NCI-H2107 (cell line): ENCODE results near the gene PROK1.
"Not testable (repeated sequence)": the region's sequence is repeated elsewhere in the genome, so short reads cannot be mapped to it uniquely, and the experiment has no call there.

Experiments
- DNase-seq: peaks from one replicate; lab custom pipeline; 2025; lab: John Stamatoyannopoulos, UW

The PROK1 gene

DNA sequence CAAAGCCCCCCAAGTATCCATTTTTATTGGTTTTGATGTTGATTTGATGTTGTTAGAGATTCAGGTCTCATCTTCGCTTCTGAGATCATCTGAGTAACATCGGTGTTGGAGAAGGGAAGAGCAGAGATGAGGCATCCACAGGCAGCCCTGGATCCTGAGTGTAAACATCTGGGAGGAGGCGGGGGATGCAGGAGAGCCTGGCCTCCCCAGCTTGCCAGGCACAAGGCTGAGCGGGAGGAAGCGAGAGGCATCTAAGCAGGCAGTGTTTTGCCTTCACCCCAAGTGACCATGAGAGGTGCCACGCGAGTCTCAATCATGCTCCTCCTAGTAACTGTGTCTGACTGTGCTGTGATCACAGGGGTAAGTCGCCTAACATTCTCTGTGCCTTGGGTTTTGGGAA lies at the start of gene PROK1:
Gene PROK1, plus strand, starts transcription at position 221 of the 400 bp plus-strand sequence. Its CDS starts 68 bp downstream, at position 289.
- no peak for DNase-seq

GRCh38 chr1:110403805-110404204 lies 47.1 kb upstream of the PROK1 start:
- no peak for DNase-seq

DNA sequence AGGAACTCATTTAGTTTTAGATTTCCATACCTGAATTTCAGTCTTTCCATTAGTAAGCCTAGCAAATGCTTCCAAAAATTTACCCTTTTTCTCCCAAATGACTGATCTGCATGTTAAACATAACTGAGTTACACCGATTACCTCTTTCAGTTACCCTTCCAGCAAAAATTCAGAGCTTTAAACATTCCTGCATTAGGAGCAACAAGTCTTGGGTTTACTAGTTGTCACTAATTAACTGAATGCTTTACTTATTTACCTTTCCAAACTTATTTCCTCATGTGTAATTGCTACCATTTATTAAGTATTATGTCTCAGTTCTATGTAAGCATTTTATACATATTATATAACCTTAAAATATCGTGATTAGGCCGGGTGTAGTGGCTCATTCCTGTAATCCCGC lies 46.5 kb upstream of the PROK1 start:
- no peak for DNase-seq

GRCh38 chr1:110406407-110406806 lies 44.5 kb upstream of the PROK1 start:
- DNase-seq = not testable (repeated sequence)

- peak; percentile 85 for DNase-seq
These were observed 43.4 kb upstream of the PROK1 start, which contains the start of gene LAMTOR5 for GRCh38 chr1:110407260-110408210. Gene LAMTOR5, minus strand, starts transcription at chr1:110407694. Its CDS starts 74 bp downstream, at chr1:110407620.

DNA sequence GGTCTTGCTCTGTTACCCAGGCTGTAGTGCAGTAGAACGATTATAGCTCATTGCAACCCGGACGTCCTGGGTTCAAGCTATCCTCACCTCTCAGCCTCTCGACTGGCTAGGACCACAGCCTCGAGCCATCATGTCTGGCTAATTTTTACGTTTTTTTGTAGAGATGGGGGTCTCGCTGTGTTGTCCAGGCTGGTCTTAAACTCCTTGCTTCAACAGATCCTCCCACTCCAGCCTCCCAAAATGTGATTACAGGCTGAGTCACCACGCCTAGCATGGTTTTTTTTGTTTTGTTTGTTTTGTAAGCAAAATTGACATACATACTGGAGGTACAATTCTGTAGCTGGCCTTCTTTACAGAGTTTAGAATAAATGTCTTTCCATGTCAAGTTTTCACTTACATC lies 42.5 kb upstream of the PROK1 start:
- no peak for DNase-seq

DNA sequence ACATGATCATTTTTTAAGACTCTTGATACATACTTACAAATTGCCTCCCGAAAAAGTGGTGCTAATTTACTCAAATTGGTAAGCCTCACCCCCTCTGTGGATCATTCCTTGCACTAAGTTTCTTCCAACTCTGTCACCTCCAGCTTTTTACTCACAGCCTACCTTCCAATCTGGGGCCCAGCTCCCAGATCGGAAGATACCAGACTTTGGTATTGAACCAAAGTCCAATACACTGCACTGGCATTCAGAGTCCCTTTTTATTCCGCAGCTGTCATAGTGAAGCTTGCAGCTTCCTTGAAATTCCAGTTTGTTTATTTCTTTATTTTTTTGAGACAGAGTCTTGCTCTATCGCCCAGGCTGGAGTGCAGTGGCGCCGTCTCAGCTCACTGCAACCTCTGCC lies 41.6 kb upstream of the PROK1 start:
- no peak for DNase-seq

DNA sequence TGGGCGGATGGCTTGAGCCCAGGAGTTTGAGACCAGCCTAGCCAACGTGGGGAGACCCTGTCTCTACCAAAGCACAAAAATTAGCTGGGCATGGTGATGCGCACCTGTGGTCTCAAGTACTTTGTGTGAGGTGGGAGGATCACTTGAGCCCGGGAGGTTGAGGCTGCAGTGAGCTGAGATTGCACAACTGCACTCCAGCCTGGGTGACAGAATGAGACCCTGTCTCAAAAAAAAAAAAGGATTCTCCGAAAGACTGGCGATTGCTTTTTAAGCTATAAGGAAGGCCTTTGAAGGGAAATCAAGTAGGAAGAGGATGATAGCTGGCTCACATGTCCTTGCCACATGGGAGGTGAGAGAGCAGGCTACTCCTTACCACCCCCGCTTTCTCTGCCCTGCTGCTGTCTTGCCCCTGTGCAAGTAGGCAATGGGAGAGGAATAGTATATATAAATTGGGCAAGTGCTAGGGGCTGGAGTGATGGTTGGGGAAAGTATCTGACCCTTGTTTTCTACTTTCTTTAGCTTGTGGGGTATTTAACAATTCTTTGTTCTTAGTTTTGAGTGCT lies 39.7 kb upstream of the PROK1 start:
- DNase-seq = no peak

DNA sequence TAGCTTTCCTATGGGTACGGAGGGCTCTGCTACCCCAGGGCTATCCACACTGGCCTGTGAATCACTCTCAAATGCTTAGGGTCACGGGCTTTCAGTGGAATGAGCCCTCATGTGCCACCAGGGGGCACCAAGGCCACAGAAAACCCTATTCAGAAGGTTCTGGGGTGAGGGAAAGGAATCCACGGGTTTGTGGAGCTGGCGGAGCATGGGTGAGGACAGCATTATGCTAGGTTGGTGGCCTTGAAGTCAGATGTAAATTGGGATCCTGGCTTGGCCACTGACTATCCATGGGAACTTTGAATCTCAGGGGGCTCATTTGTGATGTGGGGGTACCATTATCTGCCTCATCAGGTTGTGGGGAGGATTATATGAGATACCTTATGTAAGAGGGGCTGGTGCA lies 38.4 kb upstream of the PROK1 start:
- DNase-seq = peak; percentile 62

GRCh38 chr1:110413045-110413444 lies 37.9 kb upstream of the PROK1 start:
- DNase-seq = not testable (repeated sequence)

- DNase-seq = no peak
These were observed 32.2 kb upstream of the PROK1 start for GRCh38 chr1:110418729-110419128.

DNA sequence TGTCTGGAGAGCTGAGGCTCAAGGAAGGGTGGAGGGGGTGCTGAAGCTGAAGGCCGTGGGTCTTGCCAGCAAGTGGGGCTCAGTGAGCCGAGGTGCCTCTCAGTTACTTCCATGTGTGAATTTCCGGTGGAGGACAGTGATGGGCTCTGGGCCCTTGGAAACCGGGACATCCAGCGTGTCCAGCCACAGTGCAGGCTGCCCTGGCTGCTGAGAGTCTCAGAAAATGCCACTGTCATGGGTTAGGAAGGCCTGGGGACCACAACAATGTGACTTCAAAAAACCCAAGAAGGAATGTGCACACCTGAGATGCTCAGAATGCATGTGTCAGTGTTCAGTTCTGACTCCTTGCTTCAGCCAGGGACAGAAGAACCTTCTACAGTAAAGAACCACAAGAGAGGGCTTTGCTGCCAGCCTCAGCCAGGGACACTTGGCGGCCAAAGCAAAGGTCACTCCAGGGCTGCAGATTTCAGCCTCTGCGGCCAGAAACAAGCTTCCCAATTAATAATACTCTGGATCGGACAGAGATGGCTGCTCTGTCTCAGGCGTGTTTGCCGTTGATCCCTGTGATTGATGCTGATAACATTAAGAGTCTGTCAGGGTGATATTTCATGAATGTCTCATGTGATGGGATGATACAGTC lies 30.8 kb upstream of the PROK1 start:
- no peak for DNase-seq

GRCh38 chr1:110420874-110421793 lies 29.8 kb upstream of the PROK1 start:
- no peak for DNase-seq

DNA sequence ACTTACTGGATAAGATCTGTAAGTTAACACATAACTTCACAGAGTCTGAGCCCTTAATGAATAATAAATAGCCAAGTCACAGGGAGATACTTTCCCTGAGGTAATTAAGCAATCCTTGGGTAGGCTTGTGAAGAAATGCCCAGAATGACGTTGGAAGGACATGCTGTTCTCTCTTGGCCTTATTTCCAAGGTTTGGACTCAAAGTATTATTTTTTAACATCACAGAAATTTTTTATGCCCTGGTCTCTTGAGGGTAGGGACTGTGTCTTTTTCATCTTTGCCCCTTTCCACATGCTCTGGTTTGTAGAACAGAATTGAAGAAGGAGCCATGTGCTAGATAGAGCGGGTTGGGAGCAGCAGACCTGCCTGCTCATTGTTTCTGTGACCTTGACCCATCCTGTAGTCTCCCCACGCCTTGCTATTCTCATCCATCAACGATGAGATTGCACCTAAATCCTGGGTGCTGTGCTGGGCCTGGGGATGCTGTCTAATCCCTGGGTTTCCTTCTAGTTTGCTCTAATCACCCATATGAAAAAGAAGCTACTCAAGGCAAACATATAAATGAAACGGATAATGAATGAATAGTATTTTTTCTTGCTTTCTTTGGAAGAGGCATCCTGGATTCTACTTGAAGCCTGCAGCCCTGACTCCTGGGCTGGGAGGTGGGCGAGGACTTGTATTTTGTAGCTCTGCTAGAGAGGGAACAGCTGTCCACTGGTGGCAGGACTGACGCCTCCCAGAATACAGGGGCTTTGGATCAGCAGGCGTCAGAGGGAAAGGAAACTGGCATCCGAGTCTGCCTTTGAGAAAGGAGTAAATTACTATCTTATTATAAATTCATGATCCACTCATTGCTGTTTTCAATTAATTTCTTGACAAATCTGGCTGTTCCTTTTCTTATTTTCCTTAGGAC lies 26.0 kb upstream of the PROK1 start:
- DNase-seq = no peak

DNA sequence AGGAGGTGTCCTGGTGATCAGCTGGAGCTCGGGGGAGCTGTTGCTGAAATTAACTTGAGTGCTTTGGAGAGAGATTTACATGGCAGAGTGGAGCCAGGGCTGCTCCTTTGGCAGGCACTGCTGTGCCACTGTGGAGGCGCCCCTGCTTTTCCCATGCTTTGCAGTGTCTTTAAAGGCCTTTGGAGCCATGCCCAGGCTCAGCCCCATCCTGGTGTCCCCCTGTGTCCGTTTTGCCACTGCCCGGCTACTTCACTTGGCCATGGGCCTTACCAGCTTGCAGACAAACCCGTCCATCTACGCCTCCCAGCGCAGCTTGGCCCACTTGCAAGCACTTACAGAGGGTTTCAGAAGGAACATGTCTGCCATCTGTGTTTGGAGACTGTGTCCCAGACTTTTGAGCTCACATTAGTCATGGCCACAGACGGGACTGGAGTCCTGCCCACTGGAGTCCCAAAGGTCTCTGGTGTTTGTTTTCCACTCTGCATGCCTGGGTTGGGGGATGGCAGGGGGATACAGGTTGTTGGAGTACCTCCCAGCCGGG lies 25.3 kb upstream of the PROK1 start:
- DNase-seq = no peak

GRCh38 chr1:110426854-110427253 lies 24.1 kb upstream of the PROK1 start:
- DNase-seq = no peak

- no peak for DNase-seq
These were observed 22.0 kb upstream of the PROK1 start for GRCh38 chr1:110428946-110429345.

- no peak for DNase-seq
These were observed 20.6 kb upstream of the PROK1 start for GRCh38 chr1:110430366-110430765.

DNA sequence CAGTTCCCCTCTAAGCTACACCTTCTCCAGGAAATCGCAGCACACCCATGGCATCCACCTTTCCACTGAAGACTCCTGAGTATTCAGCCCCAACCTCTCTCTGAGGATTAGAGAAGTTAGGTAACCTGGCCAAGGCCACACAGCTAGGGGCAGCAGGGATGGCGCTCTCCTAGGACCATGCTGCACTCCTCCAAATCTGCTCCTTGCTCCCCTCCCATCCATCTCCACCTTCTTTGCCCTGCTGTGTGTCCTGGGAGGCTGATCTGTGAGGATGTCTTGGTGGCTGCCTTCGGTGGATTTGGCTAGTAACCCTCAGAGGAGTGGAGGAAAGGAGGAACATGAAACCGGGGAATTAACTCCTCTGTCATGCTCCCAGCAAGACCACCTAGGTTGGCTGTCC lies 20.0 kb upstream of the PROK1 start:
- DNase-seq = no peak

DNA sequence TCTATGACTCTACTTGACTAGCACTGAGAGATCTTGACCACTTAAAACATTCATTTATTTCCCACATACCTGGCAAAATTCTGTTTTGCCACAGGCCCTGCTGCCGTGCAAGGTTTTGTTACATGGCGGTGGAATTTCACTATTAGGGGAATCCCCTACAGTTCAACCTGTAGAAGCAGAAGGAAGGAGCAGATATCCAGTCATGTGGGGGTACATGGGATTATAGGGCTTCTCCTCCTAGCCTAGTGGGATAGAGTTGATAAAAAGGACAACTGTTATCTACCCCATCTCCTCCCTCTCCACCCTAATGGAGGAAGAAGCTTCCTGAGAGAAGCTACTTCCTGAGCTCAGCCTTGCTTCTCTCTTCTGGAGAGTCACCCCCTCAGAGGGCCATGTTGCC lies 17.7 kb upstream of the PROK1 start:
- no peak for DNase-seq
